Suprapubic skin (tissue), 3 donors: ENCODE results near the gene C2CD4D.

Experiments
- POLR2AphosphoS5 ChIP-seq, 3 donors: sonication (generic); formaldehyde crosslinking; IDR thresholded peaks; one replicate each; pipeline ENCODE4 v1.6.1; 2017; ENCODE audit warnings: antibody characterized with exemption in 3 of 3
- TF ChIP-seq, protein P1 (sequence below), 2 donors: fragments of 200-600 bp in 1 of 2; fragments of 450-650 bp in 1 of 2; sonication (generic) in 1 of 2; IDR thresholded peaks; one replicate each; pipeline ENCODE4 v1.5.1; 2016 to 2019; ENCODE audit warnings: antibody characterized with exemption in 2 of 2, mild to moderate bottlenecking in 1 of 2, moderate library complexity in 1 of 2

GRCh38 chr1:151852733-151853132 lies 13.1 kb upstream of the C2CD4D start:
- TF ChIP-seq, protein P1, sequence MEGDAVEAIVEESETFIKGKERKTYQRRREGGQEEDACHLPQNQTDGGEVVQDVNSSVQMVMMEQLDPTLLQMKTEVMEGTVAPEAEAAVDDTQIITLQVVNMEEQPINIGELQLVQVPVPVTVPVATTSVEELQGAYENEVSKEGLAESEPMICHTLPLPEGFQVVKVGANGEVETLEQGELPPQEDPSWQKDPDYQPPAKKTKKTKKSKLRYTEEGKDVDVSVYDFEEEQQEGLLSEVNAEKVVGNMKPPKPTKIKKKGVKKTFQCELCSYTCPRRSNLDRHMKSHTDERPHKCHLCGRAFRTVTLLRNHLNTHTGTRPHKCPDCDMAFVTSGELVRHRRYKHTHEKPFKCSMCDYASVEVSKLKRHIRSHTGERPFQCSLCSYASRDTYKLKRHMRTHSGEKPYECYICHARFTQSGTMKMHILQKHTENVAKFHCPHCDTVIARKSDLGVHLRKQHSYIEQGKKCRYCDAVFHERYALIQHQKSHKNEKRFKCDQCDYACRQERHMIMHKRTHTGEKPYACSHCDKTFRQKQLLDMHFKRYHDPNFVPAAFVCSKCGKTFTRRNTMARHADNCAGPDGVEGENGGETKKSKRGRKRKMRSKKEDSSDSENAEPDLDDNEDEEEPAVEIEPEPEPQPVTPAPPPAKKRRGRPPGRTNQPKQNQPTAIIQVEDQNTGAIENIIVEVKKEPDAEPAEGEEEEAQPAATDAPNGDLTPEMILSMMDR (IDR thresholded peaks at IDR 0.05): no peak
- no peak for TF ChIP-seq POLR2AphosphoS5 (IDR thresholded peaks at IDR 0.05)
